Gastrocnemius medialis (tissue), 4 donors: ENCODE results near the gene GPC2. TPM values are rescaled to one million over a fixed set of nuclear protein-coding genes. Genes with fewer than 3 reads are reported as not detected.

Source experiments
- ATAC-seq, 2 donors: fragments of 150-250 bp; one replicate each; pipeline ENCODE4 v1.9.1; 2016
- DNase-seq, 2 donors: peaks; one replicate each; pipeline ENCODE4 v3.0.0-alpha.2; 2019
- H3K27ac ChIP-seq, 4 donors: fragments of 200-600 bp; sonication (generic); 1 replicate in 1 of 4; 2 replicates in 3 of 4; pipeline ENCODE4 v1.5.1; 2016 to 2018; ENCODE audit warnings: mild to moderate bottlenecking in 2 of 4, moderate library complexity in 1 of 4
- H3K27me3 ChIP-seq, 3 donors: fragments of 200-600 bp; sonication (generic) in 2 of 3; 1 replicate in 1 of 3; 2 replicates in 2 of 3; pipeline versions ENCODE4 v1.5.1 to v1.6.0; 2016 to 2019; ENCODE audit warnings: mild to moderate bottlenecking in 1 of 3, moderate library complexity in 1 of 3
- H3K36me3 ChIP-seq, 2 donors: fragments of 200-600 bp; sonication (generic) in 1 of 2; one replicate each; pipeline ENCODE4 v1.5.1; 2017 to 2018
- H3K4me1 ChIP-seq, 2 donors: fragments of 200-600 bp; sonication (generic) in 1 of 2; one replicate each; pipeline ENCODE4 v1.5.1; 2016 to 2017; ENCODE audit warnings: mild to moderate bottlenecking in 2 of 2
- H3K4me3 ChIP-seq, 4 donors: fragments of 200-600 bp; sonication (generic) in 3 of 4; 1 replicate in 1 of 4; 2 replicates in 3 of 4; pipeline ENCODE4 v1.5.1; 2016 to 2019; ENCODE audit warnings: mild to moderate bottlenecking in 2 of 4
- H3K9me3 ChIP-seq, 3 donors: fragments of 200-600 bp; sonication (generic) in 2 of 3; 1 replicate in 1 of 3; 2 replicates in 2 of 3; pipeline ENCODE4 v1.5.1; 2016 to 2019
- CTCF ChIP-seq, 5 experiments: fragments of 450-650 bp in 3 of 5; fragments of 200-600 bp in 2 of 5; sonication (generic) in 2 of 5; IDR thresholded peaks in 4 of 5; conservative IDR thresholded peaks in 1 of 5; 1 replicate in 4 of 5; 2 replicates in 1 of 5; pipeline ENCODE4 v1.5.1; 2016 to 2019; ENCODE audit warnings: antibody characterized with exemption in 5 of 5, mild to moderate bottlenecking in 3 of 5, moderate library complexity in 3 of 5
- POLR2A ChIP-seq, 2 donors: fragments of 450-650 bp; IDR thresholded peaks; one replicate each; pipeline ENCODE4 v1.6.1; 2017; ENCODE audit warnings: antibody characterized with exemption in 2 of 2, mild to moderate bottlenecking in 2 of 2, moderate library complexity in 2 of 2
- in situ Hi-C, 4 donors: fragments of 200-750 bp; cut with MboI; loops; one replicate each; pipeline versions ENCODE4 v1.15.0 to v1.8.0; 2017; ENCODE audit warnings: low sequenced_read_pairs in 4 of 4
- intact Hi-C: fragments of 100-400 bp; cut with DNase I; formaldehyde crosslinking; loops from one replicate; pipeline ENCODE4 v1.15.1; 2023; ENCODE audit warnings: low total_unique reads
- total RNA-seq, 4 donors: library from RNA; depleted of rRNA; stranded (reverse); fragments of >200 nt; gene quantifications; one replicate each; pipeline versions ENCODE4 v1.1.0 to v1.2.3, GENCODE V29; 2016

GPC2 gene
- total RNA-seq, 4 donors from 2014 or later: 4.0 TPM; not detected in 3

GRCh38 chr7:100124301-100125230, 52.6 kb downstream of the GPC2 start:
- intact Hi-C loops (loop anchor here (5.0 to 10.0 kb wide), 3 partner anchors 37 to 132 kb away; partner anchors contain the start of genes COPS6 and ZKSCAN1), in situ Hi-C loops (loop anchor here in 2 of 4 donors (10.0 to 25.0 kb wide), 2 partner anchors 130 to 213 kb away; no protein-coding TSS in a partner anchor)
- no peak for ATAC-seq
- Histone ChIP-seq H3K9me3 (no peaks in the 10 kb centered on the region), H3K36me3 (no peaks in the 10 kb centered on the region), H3K27me3 (no peaks in the 10 kb centered on the region), H3K4me3 (no peak overlapping the region), H3K4me1 (peaks cover 20 to 23% of the 10 kb centered on the region in 2 donors), H3K27ac (peak overlapping the region in 1 of 4 donors; percentile 31)
- TF ChIP-seq POLR2A (IDR thresholded peaks at IDR 0.05) (no peak), CTCF (IDR thresholded peaks at IDR 0.05 in 4 of 5, conservative IDR thresholded peaks at IDR 0.05 in 1 of 5) (no peak)
- DNase-seq: no peak

- in situ Hi-C loops: loop anchor here in 1 of 4 donors (10.0 kb wide), 1 partner anchor 128 kb away; no protein-coding TSS in a partner anchor
- Histone ChIP-seq H3K27ac (no peak overlapping the region), H3K4me3 (no peak overlapping the region), H3K36me3 (no peaks in the 10 kb centered on the region), H3K27me3 (no peaks in the 10 kb centered on the region), H3K4me1 (peaks cover 28 to 32% of the 10 kb centered on the region in 2 donors), H3K9me3 (no peaks in the 10 kb centered on the region)
- intact Hi-C loops: loop anchor here (10.0 kb wide), 1 partner anchor 108 kb away; the partner anchor contains the start of gene ZKSCAN1
- TF ChIP-seq CTCF (IDR thresholded peaks at IDR 0.05 in 4 of 5, conservative IDR thresholded peaks at IDR 0.05 in 1 of 5): no peak
- no peak for TF ChIP-seq POLR2A (IDR thresholded peaks at IDR 0.05)
- DNase-seq (no peak), ATAC-seq (no peak)
Measured at GRCh38 chr7:100122568-100122967, 54.6 kb downstream of the GPC2 start.

- ATAC-seq (no peak), DNase-seq (no peak)
- TF ChIP-seq POLR2A (IDR thresholded peaks at IDR 0.05): no peak
- no peak for TF ChIP-seq CTCF (IDR thresholded peaks at IDR 0.05 in 4 of 5, conservative IDR thresholded peaks at IDR 0.05 in 1 of 5)
- H3K4me3 ChIP-seq: no peak overlapping the region
- peaks cover 28 to 32% of the 10 kb centered on the region in 2 donors for H3K4me1 ChIP-seq
- intact Hi-C loops: loop anchor here (10.0 kb wide), 1 partner anchor 107 kb away; the partner anchor contains the start of gene ZKSCAN1
- H3K36me3 ChIP-seq: no peaks in the 10 kb centered on the region
- in situ Hi-C loops: loop anchor here in 1 of 4 donors (10.0 kb wide), 1 partner anchor 127 kb away; no protein-coding TSS in a partner anchor
- H3K27ac ChIP-seq: no peak overlapping the region
- no peaks in the 10 kb centered on the region for H3K27me3 ChIP-seq
- no peaks in the 10 kb centered on the region for H3K9me3 ChIP-seq
Measured at GRCh38 chr7:100122067-100122466, 55.1 kb downstream of the GPC2 start.

- H3K36me3 ChIP-seq: no peaks in the 10 kb centered on the region
- peak overlapping the region in 2 of 4 donors; percentile 88 to 90 for H3K27ac ChIP-seq
- TF ChIP-seq CTCF (IDR thresholded peaks at IDR 0.05 in 4 of 5, conservative IDR thresholded peaks at IDR 0.05 in 1 of 5): no peak
- no peak for TF ChIP-seq POLR2A (IDR thresholded peaks at IDR 0.05)
- in situ Hi-C loops: loop anchor here in 1 of 4 donors (10.0 kb wide), 1 partner anchor 126 kb away; no protein-coding TSS in a partner anchor
- H3K4me3 ChIP-seq: peak overlapping the region in 1 of 4 donors; percentile 88
- DNase-seq (no peak), ATAC-seq (no peak)
- no peaks in the 10 kb centered on the region for H3K9me3 ChIP-seq
- peaks cover 20 to 24% of the 10 kb centered on the region in 2 donors for H3K4me1 ChIP-seq
- H3K27me3 ChIP-seq: no peaks in the 10 kb centered on the region
- intact Hi-C loops: loop anchor here (10.0 kb wide), 1 partner anchor 106 kb away; the partner anchor contains the start of gene ZKSCAN1
Measured at GRCh38 chr7:100120733-100121036, 56.5 kb downstream of the GPC2 start.
